ENCODE results near the gene HSPA1B. TPM values are rescaled to one million over a fixed set of nuclear protein-coding genes. Genes with fewer than 3 reads are reported as not detected.
A peak's percentile ranks its signal among the peaks of the same experiment; 100 is the strongest.

The HSPA1B gene
- polyA plus RNA-seq, 1 of the 3 experiments (the other 2 are of a cell fraction), result 96.3 TPM

- Histone ChIP-seq H3K4me1 (ENCODE audit: control insufficient read depth in 1 of 2, insufficient read depth in 2 of 2, low read depth in 1 of 2, low read length in 1 of 2) (peaks cover 5% of the 10 kb centered on the region in 2 experiments; a peak in 2 of 4 replicates), H3K4me3 (ENCODE audit: low read depth in 2 of 2, low read length in 1 of 2) (peak within 1 kb of the TSS; percentile 64 to 73), H3K79me2 (ENCODE audit: insufficient read depth) (peaks cover 41% of the 10 kb centered on the region), H3K9ac (peak within 1 kb of the TSS; percentile 77), H4K20me1 (ENCODE audit: insufficient read depth) (no peaks in the 10 kb centered on the region), H3K27me3 (ENCODE audit: insufficient read depth) (no peaks in the 10 kb centered on the region), H3F3A (replicated peaks; ENCODE audit: insufficient read depth) (peaks cover 11% of the 10 kb centered on the region), H3K4me2 (peak within 1 kb of the TSS; percentile 72), H3K27ac (ENCODE audit: low read depth in 2 of 2, low read length in 1 of 2) (peak within 1 kb of the TSS; percentile 79 to 80), H2AFZ (ENCODE audit: low read depth) (peak within 1 kb of the TSS; percentile 83), H3K36me3 (replicated peaks in 1 of 2; ENCODE audit: control insufficient read depth in 1 of 2, insufficient read depth in 2 of 2, low read length in 1 of 2) (peaks cover 0 to 6% of the 10 kb centered on the region in 2 experiments), H3K9me3 (no peaks in the 10 kb centered on the region), H3K9me2 (no peaks in the 10 kb centered on the region)
- POLR2A ChIA-PET, result interaction anchor here (0.8 to 2.3 kb wide), 10 partner anchors 9 to 142 kb away, joined by 3 to 24 read pairs (median 6); partner anchors contain the start of genes DDAH2, GPANK1, HSPA1A and HSPA1B
- 0% methylated on average over 10 of the region's 51 CpGs for WGBS (ENCODE audit: low lambda C conversion rate)
- DNase-seq, result peak; percentile 99
- CTCF ChIA-PET, result interaction anchor here (0.6 to 4.4 kb wide), 9 partner anchors 9 to 196 kb away, joined by 3 to 37 read pairs (median 5); partner anchors contain the start of genes DDAH2, MSH5 and VARS1
- TF ChIP-seq USF2 (IDR thresholded peaks at IDR 0.05; ENCODE audit: borderline replicate concordance, low read depth, low read length) (no peak), PBX3 (IDR thresholded peaks at IDR 0.05) (no peak), EP300 (IDR thresholded peaks at IDR 0.05; ENCODE audit: borderline replicate concordance in 1 of 2, low read depth in 1 of 2, low read length in 1 of 2) (no peak), RFX5 (IDR thresholded peaks at IDR 0.05; ENCODE audit: low read length) (no peak), NFIC (IDR thresholded peaks at IDR 0.05; ENCODE audit: borderline replicate concordance) (no peak), ZBTB33 (IDR thresholded peaks at IDR 0.05; ENCODE audit: borderline replicate concordance, low read depth) (no peak), IRF3 (IDR thresholded peaks at IDR 0.05; ENCODE audit: low read depth, low read length) (no peak), POLR2AphosphoS5 (IDR thresholded peaks at IDR 0.05; ENCODE audit: low read depth, low read length) (peak; percentile 85; the same call in 1 of the 2 replicates), ELF1 (IDR thresholded peaks at IDR 0.05) (peak; percentile 53; the same call in 1 of the 2 replicates), RCOR1 (IDR thresholded peaks at IDR 0.05; ENCODE audit: low read length) (no peak), SIN3A (IDR thresholded peaks at IDR 0.05; ENCODE audit: borderline replicate concordance, low read depth, low read length) (peak; percentile 77; the same call in 1 of the 2 replicates), MAX (IDR thresholded peaks at IDR 0.05; ENCODE audit: low read depth) (peak; percentile 79; the same call in 1 of the 2 replicates), RXRA (IDR thresholded peaks at IDR 0.05; ENCODE audit: borderline replicate concordance, low read depth) (no peak), EZH2phosphoT487 (IDR thresholded peaks at IDR 0.05; ENCODE audit: borderline replicate concordance, low read depth) (no peak), CHD2 (IDR thresholded peaks at IDR 0.05; ENCODE audit: low read length, partially characterized antibody) (no peak), GABPA (IDR thresholded peaks at IDR 0.05; ENCODE audit: low read depth) (peak; percentile 46), CTCF (IDR thresholded peaks at IDR 0.05) (peak; percentile 46), SMC3 (IDR thresholded peaks at IDR 0.05; ENCODE audit: low read depth, low read length) (peak; percentile 11; the same call in 1 of the 2 replicates), JUND (IDR thresholded peaks at IDR 0.05) (no peak), YY1 (IDR thresholded peaks at IDR 0.05; ENCODE audit: low read depth) (peak; percentile 61; the same call in 1 of the 2 replicates), GATA2 (CRISPR knock-in tag; IDR thresholded peaks at IDR 0.05) (no peak), FOXM1 (IDR thresholded peaks at IDR 0.05; ENCODE audit: low read depth) (no peak), MXI1 (IDR thresholded peaks at IDR 0.05; ENCODE audit: low read depth, low read length) (peak; percentile 76), MEF2A (IDR thresholded peaks at IDR 0.05; ENCODE audit: borderline replicate concordance, low read depth) (no peak), TCF12 (IDR thresholded peaks at IDR 0.05) (no peak; the same call in 1 of the 2 replicates), TAF1 (IDR thresholded peaks at IDR 0.05; ENCODE audit: borderline replicate concordance, low read depth, low read length) (peak; percentile 59)
Measured at GRCh38 chr6:31806470-31807272, 20.9 kb upstream of the HSPA1B start, which contains the start of gene LSM2. Gene LSM2, minus strand, starts transcription at chr6:31806966. Its CDS starts 209 bp downstream, at chr6:31806757.
